NB4 (cell line): ENCODE measurements around the gene RARG.

Experiments used
- POLR2A ChIP-seq: IDR thresholded peaks from 2 replicates; pipeline ENCODE4 v1.6.1; 2011; ENCODE audit warnings: mild to moderate bottlenecking; ENCODE audit not compliant: insufficient read length; ENCODE audit errors: extremely low read depth
- TF ChIP-seq, protein P1 (sequence below): IDR thresholded peaks from 2 replicates; pipeline ENCODE4 v1.6.1; 2011; ENCODE audit warnings: low read depth, low read length

DNA sequence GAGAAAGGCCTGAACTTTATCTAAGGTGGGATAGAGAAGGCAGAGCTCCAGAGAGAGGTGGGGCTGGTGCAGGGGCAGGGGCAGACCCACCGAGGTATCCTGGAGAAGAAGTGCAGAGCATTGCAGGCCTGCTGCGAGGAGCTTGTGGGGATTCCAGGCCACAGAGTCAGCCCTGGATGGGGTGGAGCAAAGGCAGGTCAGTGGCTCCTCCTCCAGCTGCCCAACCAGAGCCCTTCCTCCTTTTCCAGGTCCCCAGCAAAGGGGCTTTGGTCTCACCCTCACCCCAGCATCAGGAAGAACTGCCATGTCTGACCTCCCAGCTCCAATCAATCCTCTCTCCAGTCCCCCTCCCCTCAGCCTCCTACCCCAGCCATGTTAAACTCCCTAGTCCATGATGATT lies 71.3 kb downstream of the RARG start:
- TF ChIP-seq POLR2A: no peak
- TF ChIP-seq, protein P1, sequence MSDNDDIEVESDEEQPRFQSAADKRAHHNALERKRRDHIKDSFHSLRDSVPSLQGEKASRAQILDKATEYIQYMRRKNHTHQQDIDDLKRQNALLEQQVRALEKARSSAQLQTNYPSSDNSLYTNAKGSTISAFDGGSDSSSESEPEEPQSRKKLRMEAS: no peak
